Epithelial cell of esophagus (primary cell): Measurements from ENCODE around the gene NOC2L.

Source experiments
- DNase-seq: peaks from one replicate; pipeline ENCODE4 v3.0.0; 2010; ENCODE audit warnings: low read depth
- H3K4me3 ChIP-seq: 2 replicates; pipeline ENCODE4 v1.5.1; 2011; ENCODE audit warnings: mild to moderate bottlenecking, low read length, control low read depth
- CTCF ChIP-seq: IDR thresholded peaks from 2 replicates; pipeline ENCODE4 v1.5.1; 2011; ENCODE audit warnings: low read depth, mild to moderate bottlenecking, low read length, control low read depth, inconsistent platforms; ENCODE audit not compliant: insufficient read depth; ENCODE audit errors: missing control alignments

Gene NOC2L

GRCh38 chr1:914131-914890 is 44.7 kb downstream of the NOC2L start:
- H3K4me3 ChIP-seq, result no peak overlapping the region
- no peak for DNase-seq
- TF ChIP-seq CTCF, result no peak

- DNase-seq, result no peak
- no peak for TF ChIP-seq CTCF
- no peak overlapping the region for H3K4me3 ChIP-seq
Measured at GRCh38 chr1:913491-914130, 45.4 kb downstream of the NOC2L start.

GRCh38 chr1:912740-913301 is 46.2 kb downstream of the NOC2L start:
- DNase-seq, result peak; percentile 40
- TF ChIP-seq CTCF, result peak; percentile 36

GRCh38 chr1:911875-912739 is 46.9 kb downstream of the NOC2L start:
- no peak for TF ChIP-seq CTCF
- DNase-seq, result no peak
- no peak overlapping the region for H3K4me3 ChIP-seq

More at GRCh38 chr1:912740-913301, 46.2 kb downstream of the NOC2L start:
- no peak overlapping the region for H3K4me3 ChIP-seq

GRCh38 chr1:910881-911721 is 48.0 kb downstream of the NOC2L start:
- H3K4me3 ChIP-seq, result no peak overlapping the region
- no peak for TF ChIP-seq CTCF
- peak; percentile 77 for DNase-seq

- no peak overlapping the region for H3K4me3 ChIP-seq
- DNase-seq, result no peak
Measured at GRCh38 chr1:910311-910880, 48.7 kb downstream of the NOC2L start.

More at GRCh38 chr1:910311-910880, 48.7 kb downstream of the NOC2L start:
- TF ChIP-seq CTCF, result no peak
